HG03432 (cell line): ENCODE results near the gene CIAO3.

ENCODE experiments used
- ATAC-seq: cut with Tn5 transposase; IDR thresholded peaks from one replicate; pipeline ENCODE4 v1.9.1; 2021; ENCODE audit warnings: mild to moderate bottlenecking, moderate library complexity; ENCODE audit not compliant: unreplicated experiment

CIAO3 gene

DNA sequence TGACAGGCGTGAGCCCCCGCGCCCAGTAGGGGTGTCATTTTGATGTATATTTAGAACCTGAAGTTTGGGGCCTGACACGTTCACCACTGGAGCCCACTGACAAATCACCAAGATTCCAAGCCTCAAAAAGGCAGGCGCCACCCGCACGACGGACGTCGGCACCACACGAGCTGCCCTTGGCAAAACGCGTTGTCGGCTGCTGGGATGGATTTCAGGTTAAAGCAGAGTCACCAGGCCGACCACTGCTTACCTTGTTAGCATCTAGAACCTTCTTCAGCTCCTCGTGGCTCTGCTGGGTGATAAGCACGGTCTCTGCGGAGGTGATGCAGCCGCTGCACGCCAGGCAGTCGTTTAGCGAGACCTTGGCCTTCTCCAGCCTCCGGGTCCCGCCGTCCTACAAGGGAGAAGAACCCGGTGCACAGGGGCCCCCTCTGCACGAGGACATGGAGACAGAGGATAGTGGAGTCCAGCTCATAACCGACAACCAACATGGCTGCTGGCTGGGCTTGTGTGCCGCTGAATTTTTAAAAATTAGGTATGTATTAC lies 3.8 kb downstream of the CIAO3 start:
- ATAC-seq, result no peak

DNA sequence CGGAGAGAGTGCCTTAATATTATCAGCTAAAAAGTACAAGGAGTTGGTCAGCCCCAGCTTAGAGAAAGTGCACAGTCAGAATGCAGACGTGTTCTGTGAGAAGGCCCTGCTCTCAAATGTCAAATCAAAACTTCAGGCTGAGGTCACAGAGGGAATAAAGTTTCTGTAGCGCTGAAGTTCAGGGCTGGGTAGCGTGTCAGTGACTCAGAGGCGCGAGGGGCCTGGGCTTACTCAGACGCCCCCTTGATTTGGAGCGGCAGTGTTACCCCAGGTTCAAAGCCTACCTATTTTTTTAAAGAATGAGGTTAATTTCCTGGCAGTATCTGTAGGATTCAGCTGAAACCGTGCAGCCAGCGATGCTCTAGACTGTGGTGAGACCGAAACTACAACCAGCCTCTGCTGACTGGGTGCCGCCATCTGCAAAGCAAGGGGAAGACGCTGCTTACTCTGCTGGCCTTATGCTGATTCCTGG lies 4.8 kb downstream of the CIAO3 start:
- no peak for ATAC-seq

DNA sequence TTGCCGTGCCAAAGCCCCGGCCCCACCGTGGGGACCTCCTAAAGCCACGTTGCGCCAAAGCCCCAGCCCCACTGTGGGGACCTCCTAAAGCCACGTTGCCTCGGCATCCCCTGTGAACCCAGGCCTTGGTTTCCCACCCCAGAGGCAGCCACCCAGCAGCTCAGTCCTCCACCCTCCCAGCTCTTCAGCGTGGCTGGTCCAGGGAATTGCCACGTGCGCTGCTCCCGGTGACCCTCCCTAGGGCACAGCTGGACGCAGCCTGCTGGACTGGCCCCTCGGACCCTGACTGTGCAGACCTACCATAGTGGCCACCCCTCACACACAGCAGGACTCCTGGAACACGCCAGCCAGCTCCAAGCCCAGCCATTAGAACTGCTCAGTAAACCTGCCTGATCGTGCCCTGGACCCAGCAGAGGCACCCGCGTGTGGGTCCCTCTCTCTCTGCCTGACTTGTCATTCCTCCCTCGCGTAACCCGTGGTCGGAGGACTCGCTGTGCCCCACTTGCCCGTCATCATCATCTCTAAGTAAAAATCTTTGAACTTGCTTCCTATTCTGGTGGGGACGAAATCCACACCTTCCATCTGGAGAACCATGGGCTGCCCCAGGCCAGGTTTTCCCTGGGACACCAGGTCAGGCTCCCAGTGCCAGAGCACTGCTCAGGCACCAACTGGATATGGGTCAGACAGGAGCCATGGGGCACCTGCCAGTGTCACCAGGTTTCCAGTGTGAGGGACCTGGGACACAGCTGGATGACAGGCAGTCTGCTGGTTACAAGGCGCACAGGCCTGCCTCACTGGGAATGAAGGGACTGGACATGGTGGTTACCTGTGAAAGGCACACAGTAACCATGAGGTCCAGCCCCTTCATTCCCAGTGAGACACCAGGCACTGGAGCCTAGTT lies 5.6 kb downstream of the CIAO3 start:
- no peak for ATAC-seq

DNA sequence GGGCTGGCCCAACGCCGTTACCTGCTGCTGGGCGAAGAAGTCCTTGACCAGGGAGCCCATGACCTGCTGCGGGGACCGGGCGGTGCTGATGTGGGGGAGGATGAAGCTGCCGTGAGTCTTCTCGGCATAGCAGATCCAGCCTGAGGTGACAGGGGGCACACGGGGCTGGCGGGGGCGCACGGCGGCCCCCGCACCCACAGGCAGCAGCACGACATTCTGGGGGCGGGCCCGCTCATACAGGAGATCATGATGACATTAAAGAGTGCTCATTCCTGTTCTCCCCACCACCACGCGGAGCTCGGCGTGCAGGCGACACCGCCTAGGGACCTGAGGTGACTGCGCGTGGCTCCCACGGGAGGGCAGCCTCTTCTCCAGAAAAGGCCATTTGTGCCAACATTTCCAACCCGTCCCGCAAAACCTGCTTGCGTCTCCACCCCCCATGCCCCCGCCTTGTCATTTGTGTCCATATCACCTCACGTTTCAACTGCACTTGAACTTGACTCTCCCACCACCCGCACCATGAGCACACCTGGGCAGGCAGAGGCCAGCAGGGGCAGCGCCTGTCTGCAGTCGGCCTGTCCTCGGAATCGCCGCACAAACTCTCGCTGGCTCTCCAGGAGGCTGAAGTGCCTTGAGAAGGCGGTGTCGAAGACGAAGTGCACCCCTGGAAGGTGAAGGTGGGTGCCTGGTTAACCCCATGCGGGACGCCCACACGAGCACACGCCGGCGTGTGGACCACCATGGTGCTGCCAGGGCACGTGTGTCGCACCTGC lies 6.4 kb downstream of the CIAO3 start:
- no peak for ATAC-seq

DNA sequence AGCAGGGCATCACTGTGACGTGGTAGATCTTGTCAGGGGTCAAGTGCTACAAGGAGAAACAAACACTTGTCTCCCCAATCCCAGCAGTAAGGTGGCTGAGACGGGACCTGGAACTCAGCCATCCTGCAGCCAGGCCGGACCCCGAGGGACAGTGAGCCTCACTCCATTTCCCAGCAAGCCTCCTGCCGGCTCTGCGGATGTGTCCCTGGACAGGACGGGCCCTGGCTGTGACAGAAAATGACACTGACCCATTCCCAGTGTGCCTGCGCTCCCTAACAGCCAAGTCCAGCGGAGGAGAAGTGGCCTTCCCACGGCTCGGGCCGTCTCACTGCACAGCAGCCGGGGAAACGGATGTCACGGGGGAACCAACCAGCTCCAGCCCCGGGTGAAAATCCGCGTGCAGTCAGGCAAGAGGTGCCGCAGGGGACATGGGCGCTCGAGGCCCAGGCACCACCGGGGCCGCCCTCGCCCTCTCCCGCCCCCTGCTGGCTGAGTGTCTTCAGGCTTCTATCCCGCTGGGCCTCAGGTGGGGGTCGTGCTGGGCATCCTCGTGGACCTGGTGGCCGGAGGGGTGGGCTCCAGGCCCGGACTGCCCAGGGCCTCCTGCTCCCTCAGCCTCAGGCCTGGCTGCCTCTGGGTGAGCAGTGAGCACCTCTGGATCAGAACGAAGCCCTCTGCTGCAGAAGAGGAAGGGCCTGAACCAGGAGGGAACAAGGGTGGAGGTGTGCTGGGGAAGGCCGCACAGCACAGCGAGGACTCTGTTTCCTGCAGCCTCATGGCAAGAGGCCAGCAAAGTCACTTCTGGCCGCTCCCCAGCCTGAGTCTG lies 7.2 kb downstream of the CIAO3 start:
- no peak for ATAC-seq

DNA sequence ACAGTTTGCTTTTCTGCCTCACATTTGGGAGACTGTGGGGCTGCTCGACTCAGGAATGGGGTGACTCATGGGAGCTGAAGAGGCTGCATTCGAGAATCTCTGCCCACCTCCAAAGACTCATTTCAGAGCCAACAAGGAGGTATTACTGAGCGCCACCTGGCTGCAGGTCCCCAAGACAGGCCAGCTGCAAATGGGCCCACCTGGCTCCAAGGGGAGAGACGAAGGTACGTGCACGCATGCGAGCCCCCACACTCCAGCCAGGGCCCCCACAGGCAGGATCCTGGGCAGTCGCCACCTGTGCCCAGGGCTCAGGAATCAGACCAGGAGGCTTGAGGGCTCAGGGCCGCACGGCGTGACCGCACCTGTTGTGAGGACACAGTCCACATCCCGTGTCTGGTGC lies 7.9 kb downstream of the CIAO3 start:
- ATAC-seq, result no peak

DNA sequence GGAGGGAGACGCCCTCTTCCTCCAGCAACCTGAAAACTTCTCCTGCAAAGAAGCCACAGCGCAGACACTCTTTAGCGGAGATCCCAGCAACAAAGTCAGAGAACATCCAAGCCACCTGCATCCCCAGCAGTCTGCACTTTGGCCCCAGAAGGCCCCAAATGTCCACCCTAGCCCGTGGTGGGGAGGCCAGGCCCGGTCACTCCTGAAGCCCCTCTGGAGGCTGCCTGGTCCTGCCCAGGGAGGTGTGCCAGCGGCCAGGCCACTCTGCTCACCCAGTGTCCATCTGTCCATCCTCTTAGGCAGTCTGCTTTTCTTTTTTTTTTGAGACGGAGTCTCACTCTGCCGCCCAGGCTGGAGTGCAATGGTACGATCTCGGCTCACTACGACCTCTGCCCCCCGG lies 8.5 kb downstream of the CIAO3 start:
- ATAC-seq, result no peak

DNA sequence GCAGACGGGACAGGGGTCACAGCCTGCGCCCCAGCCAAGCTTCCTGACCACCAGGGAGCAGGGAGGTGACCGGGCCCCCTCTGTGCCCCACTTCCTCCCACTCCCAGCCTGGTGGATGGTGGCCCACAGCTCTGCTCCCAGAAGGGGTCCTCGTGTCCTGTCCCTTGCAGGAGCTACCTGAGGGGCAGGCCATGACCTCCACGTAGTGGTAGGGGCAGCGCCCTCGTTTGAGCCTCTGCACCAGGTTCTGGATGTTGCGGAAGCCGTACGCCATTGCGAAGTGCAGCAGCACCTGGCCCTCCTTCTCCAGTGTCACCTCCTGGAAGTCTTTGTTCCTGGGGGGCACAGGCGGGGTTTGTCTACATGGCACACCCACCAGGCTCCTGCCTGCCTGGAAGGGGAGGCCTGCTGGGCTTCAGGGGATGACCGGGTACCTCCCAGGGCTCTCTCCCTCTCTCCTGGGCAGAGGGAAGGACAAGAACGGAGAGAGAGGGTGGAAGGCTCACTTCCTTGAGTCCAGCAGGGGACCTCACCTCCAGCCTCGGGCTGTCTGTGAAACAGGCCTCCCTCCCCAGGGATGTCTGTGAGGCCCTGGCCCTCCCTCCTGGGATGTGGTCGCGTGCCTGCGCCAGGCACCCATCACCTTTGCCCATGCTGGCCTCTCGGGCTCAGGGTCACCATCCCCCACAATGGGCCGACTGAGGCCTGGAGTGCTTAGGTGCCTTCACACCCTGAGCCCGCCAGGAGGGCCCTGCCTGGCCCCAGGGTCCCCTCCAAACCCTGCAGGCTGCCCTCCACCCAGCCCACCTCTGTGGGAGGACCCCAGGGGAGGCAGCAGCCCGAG lies 9.9 kb downstream of the CIAO3 start:
- no peak for ATAC-seq

DNA sequence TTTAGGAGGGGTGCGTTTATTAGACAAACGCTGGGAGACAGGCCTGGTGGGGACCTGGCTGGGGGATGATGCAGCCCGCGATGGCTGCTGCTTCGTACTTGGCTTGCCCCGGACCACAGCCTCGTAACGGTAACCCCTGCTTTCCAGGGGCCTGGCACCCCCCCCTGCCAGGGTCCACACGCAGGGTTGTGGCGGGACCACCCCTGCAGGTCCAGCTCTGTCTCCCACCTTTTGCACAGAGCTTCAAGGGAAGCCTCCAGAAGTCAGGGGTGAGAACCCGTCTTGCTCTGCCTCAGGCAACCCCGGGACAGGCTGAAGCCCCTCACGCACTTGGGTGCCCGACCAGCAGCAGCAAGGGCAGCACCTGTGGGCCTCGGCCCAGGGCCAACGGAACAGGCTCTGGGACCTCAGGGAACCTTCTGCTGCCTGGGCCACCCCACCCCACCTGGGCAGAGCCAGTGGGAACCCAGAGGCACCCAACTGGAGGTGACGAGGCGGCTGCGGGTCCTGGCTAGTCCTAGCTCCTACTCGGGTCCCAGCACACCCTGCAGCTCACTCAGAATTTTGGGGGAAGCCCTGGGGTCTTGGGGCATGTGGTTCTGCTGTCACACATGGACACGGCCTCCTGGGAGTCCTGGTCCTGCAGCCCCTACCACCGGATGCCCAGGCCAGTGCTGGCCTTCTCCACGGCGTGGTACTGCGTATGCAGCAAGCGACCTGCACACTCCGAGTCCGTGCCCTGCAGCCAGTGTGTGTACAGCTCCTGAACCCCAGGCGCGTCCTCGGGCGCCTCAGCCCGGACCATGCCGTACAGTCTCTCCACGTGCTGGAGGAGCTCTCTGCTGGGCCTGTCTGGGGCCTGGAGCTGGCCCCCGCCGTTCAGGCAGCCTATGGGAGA lies 10.8 kb downstream of the CIAO3 start:
- no peak for ATAC-seq

DNA sequence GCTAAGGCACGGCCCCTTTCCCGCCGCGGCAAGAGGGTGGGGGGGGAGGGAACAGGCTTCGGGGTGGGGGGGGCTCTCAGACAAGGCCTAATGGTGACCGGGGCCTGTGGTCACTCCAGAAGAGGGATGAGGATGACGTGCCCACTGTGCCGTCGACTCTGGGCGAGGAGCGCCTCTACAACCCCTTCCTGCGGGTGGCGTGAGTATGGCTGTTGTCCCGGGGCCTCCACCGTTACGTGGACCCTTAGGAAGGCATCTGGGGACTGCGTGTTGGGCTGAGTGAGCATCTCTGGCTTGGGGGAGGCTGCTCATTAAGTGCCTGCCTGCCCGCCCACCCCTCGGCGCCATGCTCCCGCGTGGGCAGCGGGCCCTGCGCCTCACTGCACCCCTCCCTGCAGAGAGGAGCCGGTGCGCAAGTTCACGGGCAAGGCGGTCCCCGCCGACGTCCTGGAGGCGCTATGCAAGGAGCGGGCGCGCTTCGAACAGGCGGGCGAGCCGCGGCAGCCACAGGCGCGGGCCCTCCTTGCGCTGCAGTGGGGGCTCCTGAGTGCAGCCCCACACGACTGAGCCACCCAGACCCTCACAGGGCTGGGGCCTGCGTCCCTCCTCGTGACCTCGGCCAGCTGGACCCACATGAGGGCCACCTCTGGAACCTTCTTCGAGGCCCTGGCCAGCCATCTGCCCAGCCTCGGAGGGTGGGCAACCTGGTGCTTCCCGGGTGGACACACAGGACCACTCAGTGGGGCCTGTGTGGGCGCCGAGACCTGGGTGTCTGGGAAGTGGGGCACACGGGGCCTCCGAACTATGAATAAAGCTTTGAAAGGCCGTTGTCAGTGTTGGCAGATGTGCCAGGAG lies 11.7 kb downstream of the CIAO3 start:
- no peak for ATAC-seq

DNA sequence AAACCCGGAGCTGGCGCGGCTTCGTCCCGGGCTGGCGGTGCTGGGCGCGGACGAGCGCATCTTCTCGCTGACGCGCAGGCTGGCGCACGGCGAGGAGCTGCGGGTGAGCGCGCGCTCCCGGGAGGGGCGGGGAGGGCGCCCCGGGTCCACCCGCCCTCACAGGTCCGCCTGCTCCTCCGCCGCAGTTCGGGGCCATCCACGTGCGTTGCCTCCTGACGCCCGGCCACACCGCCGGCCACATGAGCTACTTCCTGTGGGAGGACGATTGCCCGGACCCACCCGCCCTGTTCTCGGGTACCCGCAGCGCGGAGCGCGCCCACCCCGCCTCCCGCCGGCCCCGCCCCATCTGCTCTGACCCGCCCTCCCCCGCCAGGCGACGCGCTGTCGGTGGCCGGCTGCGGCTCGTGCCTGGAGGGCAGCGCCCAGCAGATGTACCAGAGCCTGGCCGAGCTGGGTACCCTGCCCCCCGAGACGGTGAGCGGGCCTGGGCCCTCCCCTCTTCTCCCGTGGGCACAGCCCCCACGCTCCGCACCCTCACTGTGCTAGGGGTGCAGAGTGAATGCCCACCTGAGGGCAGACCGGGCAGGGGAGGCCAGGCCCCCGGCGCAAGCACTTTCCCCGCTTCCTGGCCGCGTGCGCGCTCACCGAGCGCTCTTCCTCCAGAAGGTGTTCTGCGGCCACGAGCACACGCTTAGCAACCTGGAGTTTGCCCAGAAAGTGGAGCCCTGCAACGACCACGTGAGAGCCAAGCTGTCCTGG lies 12.5 kb downstream of the CIAO3 start:
- peak; percentile 36 for ATAC-seq

DNA sequence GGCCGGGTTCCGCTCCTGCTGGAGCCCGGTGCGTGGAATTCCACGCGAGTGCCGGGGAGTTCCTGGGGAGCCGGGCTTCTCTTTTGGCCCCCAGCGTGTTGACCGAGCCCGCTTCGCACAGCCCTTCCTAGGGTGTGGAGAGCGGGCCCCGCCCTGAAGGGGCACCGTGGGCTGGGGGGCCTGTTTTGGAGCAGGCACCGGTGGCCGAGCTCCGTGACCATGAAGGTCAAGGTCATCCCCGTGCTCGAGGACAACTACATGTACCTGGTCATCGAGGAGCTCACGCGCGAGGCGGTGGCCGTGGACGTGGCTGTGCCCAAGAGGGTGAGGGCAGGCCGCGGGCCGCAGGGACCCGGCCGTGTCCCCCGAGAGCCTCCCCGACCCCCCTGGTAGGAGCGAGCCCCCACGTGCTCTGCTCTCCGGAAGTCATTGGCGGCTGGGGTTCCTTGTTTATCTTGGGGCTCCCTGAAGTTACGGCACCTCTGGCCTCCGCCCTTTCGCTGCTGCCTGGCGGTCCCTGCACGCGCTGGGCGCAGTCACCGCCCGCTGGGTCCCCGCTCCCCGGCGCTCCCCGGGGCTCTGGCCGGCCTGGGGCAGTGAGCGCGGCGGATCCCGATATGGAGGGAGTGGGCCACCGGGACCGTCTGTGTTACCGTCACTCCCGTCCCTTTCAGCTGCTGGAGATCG lies 13.4 kb downstream of the CIAO3 start:
- ATAC-seq, result peak; percentile 8

DNA sequence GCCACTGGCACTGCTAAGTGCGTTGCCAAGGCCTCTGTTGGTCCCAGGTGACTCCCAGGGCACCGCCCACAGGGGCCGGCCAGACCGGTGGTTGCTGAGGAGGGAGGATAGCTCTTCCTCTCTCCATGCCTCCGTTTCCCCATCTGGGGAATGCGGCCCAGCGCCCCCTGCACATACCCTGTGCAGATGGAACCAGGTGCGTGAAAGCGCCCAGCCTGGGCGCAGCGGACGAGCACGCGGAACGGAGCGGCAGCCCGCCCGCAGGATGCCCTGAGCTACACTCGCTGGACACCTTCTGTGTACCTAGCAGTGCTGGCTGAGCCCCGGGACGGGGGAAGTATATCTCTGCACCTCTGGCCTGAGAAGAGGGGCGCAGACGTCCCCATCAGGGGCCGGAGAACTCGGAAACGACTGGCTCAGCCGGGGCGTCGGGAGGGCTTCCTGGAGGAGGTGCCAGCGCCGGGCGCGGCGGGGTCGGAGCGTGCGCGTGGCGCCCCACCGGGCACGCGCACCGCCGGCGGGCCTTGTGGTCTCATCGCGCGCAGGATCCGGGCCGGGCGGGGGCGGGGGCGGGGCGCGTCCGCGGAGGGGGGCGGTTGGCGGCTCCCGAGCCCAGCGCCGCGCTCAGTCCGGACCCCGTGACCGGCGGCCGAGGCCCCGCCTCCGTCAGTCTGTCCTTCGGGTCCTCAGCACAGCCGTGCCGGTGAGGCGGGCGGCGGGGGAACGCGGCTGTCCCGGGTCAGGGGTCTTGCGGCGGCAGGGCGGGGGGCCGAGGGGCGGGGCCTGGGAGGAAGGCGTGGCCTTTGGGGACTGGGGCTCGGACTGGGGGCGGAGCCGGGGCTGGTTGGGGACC lies 14.1 kb downstream of the CIAO3 start, which contains the start of the genes CCDC78 and HAGHL:
TSS of gene CCDC78 (minus strand) at position 6 of the 853 bp plus-strand sequence. CDS start 76 bp downstream, outside the sequence.
TSS of gene HAGHL (plus strand) at position 669 of the 853 bp plus-strand sequence. CDS start 404 bp downstream, outside the sequence.
- ATAC-seq, result peak; percentile 27

DNA sequence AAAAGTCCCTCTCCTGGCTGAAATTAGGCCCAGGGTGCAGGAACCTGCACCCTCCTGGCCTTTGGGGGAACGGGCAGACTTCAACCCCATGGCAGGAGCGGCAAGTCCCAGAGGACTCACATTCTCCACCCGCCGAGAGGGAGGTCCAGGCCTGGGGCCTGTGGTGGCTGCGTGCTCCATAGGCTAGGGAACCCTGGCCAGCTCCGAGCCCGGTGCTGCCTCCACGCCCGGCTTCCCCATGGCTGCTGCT lies 14.7 kb downstream of the CIAO3 start:
- ATAC-seq, result no peak

DNA sequence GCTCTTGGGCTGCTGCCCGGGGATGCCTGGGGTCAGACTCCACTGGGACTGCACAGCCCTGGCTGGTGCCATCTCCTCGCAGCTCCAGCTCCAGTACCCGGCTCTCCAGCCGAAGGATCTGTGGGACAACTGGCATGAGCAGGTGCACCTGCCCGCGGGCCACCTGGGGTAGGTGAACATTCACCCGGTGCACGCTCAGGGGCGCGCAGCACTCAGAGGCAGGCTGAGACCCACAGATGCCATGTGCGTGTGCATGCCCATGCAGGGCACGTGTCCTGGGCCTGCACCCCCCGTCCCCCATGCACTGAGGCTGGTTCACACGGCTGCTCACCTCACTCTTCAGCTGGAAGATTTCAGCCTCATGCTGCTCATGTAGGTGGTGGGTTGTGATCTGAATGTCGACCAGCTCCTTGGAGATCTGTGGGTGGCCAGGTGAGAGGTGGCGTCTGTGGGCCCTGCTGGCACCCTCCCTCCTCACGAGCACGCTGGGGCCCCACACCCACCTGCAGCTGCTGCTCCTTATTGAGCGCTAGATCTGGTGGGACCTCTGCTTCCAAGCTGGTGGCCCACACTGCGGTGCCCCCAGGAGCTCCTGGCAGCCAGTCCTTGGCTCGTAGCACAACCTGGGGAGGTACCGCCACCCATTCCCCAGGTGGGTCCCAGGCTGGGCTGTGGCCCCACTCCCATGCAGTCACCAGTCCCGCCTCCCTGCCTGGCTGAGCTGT lies 15.2 kb downstream of the CIAO3 start:
- no peak for ATAC-seq
